HepG2 (cell line): Measurements from ENCODE around the gene HINFP. TPM values are rescaled to one million over a fixed set of nuclear protein-coding genes. Genes with fewer than 3 reads are reported as not detected.
A peak's percentile ranks its signal among the peaks of the same experiment; 100 is the strongest.

Experiments used
- ATAC-seq: fragments of 200-7000 bp; cut with Tn5 transposase; 3 replicates; pipeline ENCODE4 v1.9.1; 2020; ENCODE audit warnings: mild to moderate bottlenecking, moderate library complexity
- BruUV-seq: library from RNA; stranded (reverse); fragments of 400-500 nt; replicated peaks from 2 replicates; lab custom pipeline; 2021; lab: Mats Ljungman, UMichigan
- CTCF ChIA-PET: fragments of 300-600 bp; formaldehyde crosslinking; extraction: SDS; loops from one replicate; lab custom pipeline; 2021; ENCODE audit warnings: low total read pairs, inconsistent platforms, low intra/inter-chr PET ratio; lab: Yijun Ruan, JAX
- POLR2A ChIA-PET: fragments of 350-600 bp; sonication (Branson Sonifier 250); formaldehyde crosslinking; loops from one replicate; lab custom pipeline; 2020; ENCODE audit warnings: antibody characterized with exemption, inconsistent platforms; lab: Yijun Ruan, JAX
- DNase-seq: peaks from one replicate; pipeline ENCODE4 v3.0.0-alpha.2; 2015; ENCODE audit warnings: low spot score
- FAIRE-seq: peaks from 3 replicates; lab custom pipeline; 2011; peaks lifted over from hg19 to GRCh38; lab: Jason Lieb, UNC
- H2AFZ ChIP-seq: one replicate; pipeline ENCODE4 v1.6.1; 2011; ENCODE audit warnings: low read length, inconsistent platforms
- H3K27ac ChIP-seq: fragments of 300-600 bp; 3 replicates; pipeline ENCODE4 v1.8.0; 2011; ENCODE audit warnings: mixed run types, mild to moderate bottlenecking, mixed read lengths, low read length, inconsistent platforms; ENCODE audit not compliant: insufficient read depth; ENCODE audit errors: extremely low read length
- H3K27me3 ChIP-seq, 2 experiments: fragments of 200-600 bp in 1 of 2; 2 replicates in 1 of 2; 3 replicates in 1 of 2; pipeline versions ENCODE4 v1.6.0 to v1.8.0; 2011; ENCODE audit warnings: low read length in 2 of 2, mild to moderate bottlenecking in 2 of 2, moderate library complexity in 2 of 2, inconsistent platforms in 1 of 2; ENCODE audit not compliant: insufficient read depth in 2 of 2, control insufficient read depth in 1 of 2
- H3K36me3 ChIP-seq, 2 experiments: fragments of 200-600 bp in 1 of 2; replicated peaks in 1 of 2; 2 replicates in 1 of 2; 3 replicates in 1 of 2; pipeline versions ENCODE4 v1.5.1 to v1.8.0; 2011; ENCODE audit warnings: low read length in 2 of 2, inconsistent platforms in 1 of 2; ENCODE audit not compliant: insufficient read depth in 2 of 2, control insufficient read depth in 1 of 2
- H3K4me1 ChIP-seq: 2 replicates; pipeline ENCODE4 v1.5.1; 2012; ENCODE audit warnings: low read length, inconsistent platforms; ENCODE audit not compliant: insufficient read depth
- H3K4me2 ChIP-seq: 2 replicates; pipeline ENCODE4 v1.6.0; 2011; ENCODE audit warnings: low read depth, low read length, inconsistent platforms
- H3K4me3 ChIP-seq, 3 experiments: fragments of 200-600 bp in 1 of 3; sonication (generic), shearing (Covaris generic) in 1 of 3; replicated peaks in 1 of 3; 2 replicates each; pipeline ENCODE4 v1.5.1; 2011 to 2016; ENCODE audit warnings: low read length in 3 of 3, inconsistent platforms in 2 of 3, low read depth in 2 of 3, mild to moderate bottlenecking in 2 of 3, control low read depth in 1 of 3, mixed read lengths in 1 of 3; ENCODE audit not compliant: insufficient read depth in 1 of 3
- H3K79me2 ChIP-seq: one replicate; pipeline ENCODE4 v1.6.1; 2011; ENCODE audit warnings: low read length, inconsistent platforms; ENCODE audit not compliant: insufficient read depth
- H3K9ac ChIP-seq: 2 replicates; pipeline ENCODE4 v1.6.0; 2011; ENCODE audit warnings: mild to moderate bottlenecking, low read depth, low read length, inconsistent platforms; ENCODE audit not compliant: insufficient read depth
- H3K9me3 ChIP-seq: 2 replicates; pipeline ENCODE4 v1.5.1; 2012; ENCODE audit warnings: mild to moderate bottlenecking, low read length
- H4K20me1 ChIP-seq: 2 replicates; pipeline ENCODE4 v1.6.0; 2011; ENCODE audit warnings: inconsistent platforms, mild to moderate bottlenecking, low read length, moderate library complexity; ENCODE audit not compliant: insufficient read depth
- DR1 ChIP-seq: sonication (generic); formaldehyde crosslinking; IDR thresholded peaks from 2 replicates; pipeline ENCODE4 v1.8.0; 2021; ENCODE audit warnings: mild to moderate bottlenecking, missing genetic modification reagents, inconsistent platforms
- FLYWCH1 ChIP-seq: sonication (generic); formaldehyde crosslinking; IDR thresholded peaks from 2 replicates; pipeline ENCODE4 v1.8.1; 2023; ENCODE audit warnings: mild to moderate bottlenecking, missing genetic modification reagents
- RFX1 ChIP-seq: fragments of 450-650 bp; IDR thresholded peaks from 2 replicates; pipeline ENCODE4 v1.6.1; 2017
- ZNF768 ChIP-seq: sonication (generic); formaldehyde crosslinking; IDR thresholded peaks from 2 replicates; pipeline ENCODE4 v1.4.0; 2020; ENCODE audit warnings: missing genetic modification reagents
- WGBS: methylation state at CpG from one replicate; pipeline ENCODE4 v1.1.6; 2017; ENCODE audit warnings: low lambda C conversion rate; 5-methylcytosine and 5-hydroxymethylcytosine counted together
- in situ Hi-C: cut with HindIII; loops from 2 replicates; pipeline ENCODE4 v1.10.0; 2017; ENCODE audit warnings: low pct_unique_long_range_greater_than_20kb; ENCODE audit not compliant: extremely low pct_ligation_motif_present
- intact Hi-C: fragments of 100-400 bp; cut with micrococcal nuclease; formaldehyde crosslinking; loops from one replicate; pipeline ENCODE4 v1.10.0; 2022; ENCODE audit not compliant: unreplicated experiment
- polyA plus RNA-seq, 8 experiments: library from polyadenylated mRNA; depleted of rRNA in 3 of 8; stranded (reverse) in 7 of 8; unstranded in 1 of 8; fragments of >200 nt; fragmentation: Illumina TruSeq in 4 of 8; extraction: Trizol in 4 of 8; gene quantifications; 2 replicates each; pipeline versions ENCODE4 v1.2.1 to v1.2.3, GENCODE V29; 2011 to 2016; ENCODE audit warnings: low read depth in 4 of 8, missing spikeins in 1 of 8, mixed read lengths in 1 of 8; ENCODE audit not compliant: insufficient read depth in 1 of 8
- total RNA-seq, 5 experiments: library from RNA; depleted of rRNA; stranded (reverse); fragments of >200 nt; fragmentation: Illumina TruSeq; extraction: Trizol; gene quantifications; 2 replicates each; pipeline ENCODE4 v1.2.3, GENCODE V29; 2016; ENCODE audit warnings: low read depth in 1 of 5
- TF ChIP-seq, protein P1 (sequence below): sonication (generic); formaldehyde crosslinking; IDR thresholded peaks from 2 replicates; pipeline ENCODE4 v1.4.0; 2020; ENCODE audit warnings: missing genetic modification reagents, borderline replicate concordance
- TF ChIP-seq, protein P2 (sequence below): sonication (generic); formaldehyde crosslinking; IDR thresholded peaks from 2 replicates; pipeline ENCODE4 v1.5.1; 2020; ENCODE audit warnings: mild to moderate bottlenecking, missing genetic modification reagents, borderline replicate concordance
- TF ChIP-seq, protein P3 (sequence below): sonication (generic); formaldehyde crosslinking; IDR thresholded peaks from 2 replicates; pipeline ENCODE4 v1.4.0; 2020; ENCODE audit warnings: missing genetic modification reagents

Gene HINFP
- total and polyA plus RNA-seq, 2 of the 13 experiments (the other 11 are each of a cell fraction or from before 2014, with no cell fraction given), result 15.1 to 21.4 TPM

DNA sequence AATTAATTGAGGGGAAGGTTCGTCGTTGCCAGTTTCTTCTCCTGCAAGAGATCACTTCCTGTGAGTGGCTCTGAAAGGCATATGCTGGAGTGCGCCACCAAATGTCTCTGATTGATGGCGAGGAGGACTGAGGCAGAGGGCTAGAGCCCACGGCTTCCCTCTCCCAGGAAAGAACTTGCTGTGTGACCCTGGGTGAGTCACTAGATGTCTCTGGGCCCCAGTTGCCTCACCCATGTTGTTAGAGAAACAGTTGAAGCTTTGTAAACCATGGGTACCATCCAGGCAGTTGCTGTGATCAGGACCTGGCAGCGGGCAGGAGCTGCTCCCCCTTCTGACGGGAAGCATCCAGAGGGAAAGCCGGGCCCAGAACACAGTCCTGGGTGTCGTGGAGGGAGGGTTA, 30.7 kb downstream of the HINFP start:
- WGBS, result 7% methylated on average over 5 of the region's 9 CpGs
- no peak overlapping the region for H3K9ac ChIP-seq
- peaks cover 9% of the 10 kb centered on the region; the same call in 1 of the 2 replicates for H3K4me1 ChIP-seq
- H3K4me3 ChIP-seq, result no peak overlapping the region
- H3K4me2 ChIP-seq, result no peak overlapping the region
- TF ChIP-seq DR1 (CRISPR knock-in tag) (no peak), RFX1 (no peak), ZNF768 (CRISPR knock-in tag) (peak; percentile 97)
- TF ChIP-seq, protein P1, sequence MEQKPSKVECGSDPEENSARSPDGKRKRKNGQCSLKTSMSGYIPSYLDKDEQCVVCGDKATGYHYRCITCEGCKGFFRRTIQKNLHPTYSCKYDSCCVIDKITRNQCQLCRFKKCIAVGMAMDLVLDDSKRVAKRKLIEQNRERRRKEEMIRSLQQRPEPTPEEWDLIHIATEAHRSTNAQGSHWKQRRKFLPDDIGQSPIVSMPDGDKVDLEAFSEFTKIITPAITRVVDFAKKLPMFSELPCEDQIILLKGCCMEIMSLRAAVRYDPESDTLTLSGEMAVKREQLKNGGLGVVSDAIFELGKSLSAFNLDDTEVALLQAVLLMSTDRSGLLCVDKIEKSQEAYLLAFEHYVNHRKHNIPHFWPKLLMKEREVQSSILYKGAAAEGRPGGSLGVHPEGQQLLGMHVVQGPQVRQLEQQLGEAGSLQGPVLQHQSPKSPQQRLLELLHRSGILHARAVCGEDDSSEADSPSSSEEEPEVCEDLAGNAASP (CRISPR knock-in tag), result no peak
- in situ Hi-C loops, result no loop called here
- CTCF ChIA-PET, result no interaction called here
- FAIRE-seq (no peak), DNase-seq (no peak), ATAC-seq (no peak)
- no peak overlapping the region for H3K27ac ChIP-seq
- H3K79me2 ChIP-seq, result no peaks in the 10 kb centered on the region
- no peaks in the 10 kb centered on the region for H4K20me1 ChIP-seq
- BruUV-seq, result no TSS peak
- intact Hi-C loops, result no loop called here
- peaks cover 23 to 79% of the 10 kb centered on the region in 2 experiments for H3K27me3 ChIP-seq
- H3K36me3 ChIP-seq, result no peaks in the 10 kb centered on the region
- H2AFZ ChIP-seq, result no peak overlapping the region
- POLR2A ChIA-PET, result no interaction called here
- no peaks in the 10 kb centered on the region for H3K9me3 ChIP-seq

DNA sequence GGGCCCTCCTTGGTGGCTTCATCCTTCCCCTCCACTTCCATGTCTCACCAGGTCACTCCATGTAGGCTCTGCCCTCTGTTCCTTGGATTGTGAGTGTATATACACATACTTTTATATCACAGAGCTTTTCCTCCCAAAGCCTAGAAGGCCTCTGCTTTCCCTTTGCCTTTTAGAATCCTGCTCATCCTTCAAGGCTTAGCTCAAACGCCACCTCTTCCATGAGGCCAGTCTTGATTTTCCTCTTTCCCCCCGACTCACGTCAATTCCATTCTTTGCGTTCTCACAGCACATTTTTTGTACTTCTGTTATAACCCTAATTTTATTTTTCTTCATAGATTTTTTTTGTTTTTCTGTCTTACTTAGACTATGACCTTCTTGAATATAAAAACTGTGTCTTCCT, 31.2 kb downstream of the HINFP start:
- Histone ChIP-seq H3K9ac (no peak overlapping the region), H3K36me3 (no peaks in the 10 kb centered on the region), H3K4me3 (no peak overlapping the region), H3K9me3 (no peaks in the 10 kb centered on the region), H3K4me1 (peaks cover 9% of the 10 kb centered on the region; the same call in 1 of the 2 replicates), H4K20me1 (no peaks in the 10 kb centered on the region), H3K79me2 (no peaks in the 10 kb centered on the region), H3K4me2 (no peak overlapping the region), H2AFZ (no peak overlapping the region), H3K27ac (no peak overlapping the region), H3K27me3 (peaks cover 23 to 76% of the 10 kb centered on the region in 2 experiments)
- 29% methylated on average over 4 of the region's 4 CpGs for WGBS
- intact Hi-C loops, result no loop called here
- in situ Hi-C loops, result no loop called here
- CTCF ChIA-PET, result no interaction called here
- POLR2A ChIA-PET, result no interaction called here
- no TSS peak for BruUV-seq
- DNase-seq (no peak), FAIRE-seq (no peak), ATAC-seq (no peak)
- TF ChIP-seq, protein P2, sequence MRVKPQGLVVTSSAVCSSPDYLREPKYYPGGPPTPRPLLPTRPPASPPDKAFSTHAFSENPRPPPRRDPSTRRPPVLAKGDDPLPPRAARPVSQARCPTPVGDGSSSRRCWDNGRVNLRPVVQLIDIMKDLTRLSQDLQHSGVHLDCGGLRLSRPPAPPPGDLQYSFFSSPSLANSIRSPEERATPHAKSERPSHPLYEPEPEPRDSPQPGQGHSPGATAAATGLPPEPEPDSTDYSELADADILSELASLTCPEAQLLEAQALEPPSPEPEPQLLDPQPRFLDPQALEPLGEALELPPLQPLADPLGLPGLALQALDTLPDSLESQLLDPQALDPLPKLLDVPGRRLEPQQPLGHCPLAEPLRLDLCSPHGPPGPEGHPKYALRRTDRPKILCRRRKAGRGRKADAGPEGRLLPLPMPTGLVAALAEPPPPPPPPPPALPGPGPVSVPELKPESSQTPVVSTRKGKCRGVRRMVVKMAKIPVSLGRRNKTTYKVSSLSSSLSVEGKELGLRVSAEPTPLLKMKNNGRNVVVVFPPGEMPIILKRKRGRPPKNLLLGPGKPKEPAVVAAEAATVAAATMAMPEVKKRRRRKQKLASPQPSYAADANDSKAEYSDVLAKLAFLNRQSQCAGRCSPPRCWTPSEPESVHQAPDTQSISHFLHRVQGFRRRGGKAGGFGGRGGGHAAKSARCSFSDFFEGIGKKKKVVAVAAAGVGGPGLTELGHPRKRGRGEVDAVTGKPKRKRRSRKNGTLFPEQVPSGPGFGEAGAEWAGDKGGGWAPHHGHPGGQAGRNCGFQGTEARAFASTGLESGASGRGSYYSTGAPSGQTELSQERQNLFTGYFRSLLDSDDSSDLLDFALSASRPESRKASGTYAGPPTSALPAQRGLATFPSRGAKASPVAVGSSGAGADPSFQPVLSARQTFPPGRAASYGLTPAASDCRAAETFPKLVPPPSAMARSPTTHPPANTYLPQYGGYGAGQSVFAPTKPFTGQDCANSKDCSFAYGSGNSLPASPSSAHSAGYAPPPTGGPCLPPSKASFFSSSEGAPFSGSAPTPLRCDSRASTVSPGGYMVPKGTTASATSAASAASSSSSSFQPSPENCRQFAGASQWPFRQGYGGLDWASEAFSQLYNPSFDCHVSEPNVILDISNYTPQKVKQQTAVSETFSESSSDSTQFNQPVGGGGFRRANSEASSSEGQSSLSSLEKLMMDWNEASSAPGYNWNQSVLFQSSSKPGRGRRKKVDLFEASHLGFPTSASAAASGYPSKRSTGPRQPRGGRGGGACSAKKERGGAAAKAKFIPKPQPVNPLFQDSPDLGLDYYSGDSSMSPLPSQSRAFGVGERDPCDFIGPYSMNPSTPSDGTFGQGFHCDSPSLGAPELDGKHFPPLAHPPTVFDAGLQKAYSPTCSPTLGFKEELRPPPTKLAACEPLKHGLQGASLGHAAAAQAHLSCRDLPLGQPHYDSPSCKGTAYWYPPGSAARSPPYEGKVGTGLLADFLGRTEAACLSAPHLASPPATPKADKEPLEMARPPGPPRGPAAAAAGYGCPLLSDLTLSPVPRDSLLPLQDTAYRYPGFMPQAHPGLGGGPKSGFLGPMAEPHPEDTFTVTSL (CRISPR knock-in tag), result no peak
- TF ChIP-seq, protein P3, sequence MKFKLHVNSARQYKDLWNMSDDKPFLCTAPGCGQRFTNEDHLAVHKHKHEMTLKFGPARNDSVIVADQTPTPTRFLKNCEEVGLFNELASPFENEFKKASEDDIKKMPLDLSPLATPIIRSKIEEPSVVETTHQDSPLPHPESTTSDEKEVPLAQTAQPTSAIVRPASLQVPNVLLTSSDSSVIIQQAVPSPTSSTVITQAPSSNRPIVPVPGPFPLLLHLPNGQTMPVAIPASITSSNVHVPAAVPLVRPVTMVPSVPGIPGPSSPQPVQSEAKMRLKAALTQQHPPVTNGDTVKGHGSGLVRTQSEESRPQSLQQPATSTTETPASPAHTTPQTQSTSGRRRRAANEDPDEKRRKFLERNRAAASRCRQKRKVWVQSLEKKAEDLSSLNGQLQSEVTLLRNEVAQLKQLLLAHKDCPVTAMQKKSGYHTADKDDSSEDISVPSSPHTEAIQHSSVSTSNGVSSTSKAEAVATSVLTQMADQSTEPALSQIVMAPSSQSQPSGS, result no peak
- no peak for TF ChIP-seq FLYWCH1
